Keratinocyte (primary cell): ENCODE measurements around the gene PARD3B. TPM values are rescaled to one million over a fixed set of nuclear protein-coding genes. Genes with fewer than 3 reads are reported as not detected.

Source experiments
- DNase-seq: peaks from one replicate; pipeline ENCODE4 v3.0.0-alpha.2; 2011; ENCODE audit warnings: low read depth, missing footprints, low spot score
- FAIRE-seq: peaks from 2 replicates; lab custom pipeline; 2011; peaks lifted over from hg19 to GRCh38; lab: Jason Lieb, UNC
- H2AFZ ChIP-seq: 2 replicates; pipeline ENCODE4 v1.6.0; 2012; ENCODE audit warnings: low read length, control low read depth, inconsistent platforms; ENCODE audit not compliant: control insufficient read depth
- H3K27ac ChIP-seq: 2 replicates; pipeline ENCODE4 v1.5.1; 2011; ENCODE audit warnings: low read length; ENCODE audit not compliant: control insufficient read depth, insufficient read depth
- H3K27me3 ChIP-seq: 3 replicates; pipeline ENCODE4 v1.6.0; 2011; ENCODE audit warnings: low read length; ENCODE audit not compliant: control insufficient read depth, insufficient read depth; ENCODE audit errors: extremely low read depth
- H3K36me3 ChIP-seq, 2 experiments: 2 replicates in 1 of 2; 3 replicates in 1 of 2; pipeline ENCODE4 v1.5.1; 2011; ENCODE audit warnings: low read length in 2 of 2, mild to moderate bottlenecking in 1 of 2; ENCODE audit not compliant: control insufficient read depth in 2 of 2, insufficient read depth in 2 of 2; ENCODE audit errors: extremely low read depth in 1 of 2
- H3K4me1 ChIP-seq: 3 replicates; pipeline ENCODE4 v1.5.1; 2011; ENCODE audit warnings: low read length; ENCODE audit not compliant: control insufficient read depth, insufficient read depth; ENCODE audit errors: extremely low read depth
- H3K4me2 ChIP-seq: 3 replicates; pipeline ENCODE4 v1.6.0; 2011; ENCODE audit warnings: low read depth, low read length; ENCODE audit not compliant: control insufficient read depth, insufficient read depth; ENCODE audit errors: extremely low read depth
- H3K4me3 ChIP-seq, 3 experiments: fragments of 200-600 bp in 1 of 3; sonication (generic) in 1 of 3; 2 replicates in 2 of 3; 3 replicates in 1 of 3; pipeline ENCODE4 v1.5.1; 2011 to 2016; ENCODE audit warnings: low read length in 3 of 3, mild to moderate bottlenecking in 3 of 3, control low read depth in 2 of 3, inconsistent platforms in 1 of 3, low read depth in 1 of 3, mixed read lengths in 1 of 3, mixed run types in 1 of 3, moderate library complexity in 1 of 3; ENCODE audit not compliant: control insufficient read depth in 2 of 3, insufficient read depth in 2 of 3; ENCODE audit errors: extremely low read depth in 1 of 3
- H3K79me2 ChIP-seq: 2 replicates; pipeline ENCODE4 v1.6.0; 2012; ENCODE audit warnings: low read length; ENCODE audit not compliant: control insufficient read depth, insufficient read depth
- H3K9ac ChIP-seq: 3 replicates; pipeline ENCODE4 v1.6.0; 2011; ENCODE audit warnings: low read length; ENCODE audit not compliant: control insufficient read depth, insufficient read depth; ENCODE audit errors: extremely low read depth
- H3K9me1 ChIP-seq: 3 replicates; pipeline ENCODE4 v1.6.0; 2011; ENCODE audit warnings: low read length; ENCODE audit not compliant: control insufficient read depth, insufficient read depth; ENCODE audit errors: extremely low read depth
- H3K9me3 ChIP-seq: 2 replicates; pipeline ENCODE4 v1.5.1; 2012; ENCODE audit warnings: low read depth, low read length; ENCODE audit not compliant: control insufficient read depth
- H4K20me1 ChIP-seq: 3 replicates; pipeline ENCODE4 v1.6.0; 2011; ENCODE audit warnings: low read length; ENCODE audit not compliant: control insufficient read depth, insufficient read depth; ENCODE audit errors: extremely low read depth
- CTCF ChIP-seq, 3 experiments: IDR thresholded peaks in 1 of 3; conservative IDR thresholded peaks in 1 of 3; optimal IDR thresholded peaks in 1 of 3; 2 replicates in 2 of 3; 3 replicates in 1 of 3; pipeline versions ENCODE3 to v1.5.1; 2011; ENCODE audit warnings: low read length in 3 of 3, mild to moderate bottlenecking in 3 of 3, moderate library complexity in 2 of 3, control low read depth in 1 of 3, inconsistent platforms in 1 of 3; ENCODE audit not compliant: insufficient read depth in 2 of 3; ENCODE audit errors: extremely low read depth in 1 of 3
- EZH2 ChIP-seq: IDR thresholded peaks from one replicate; pipeline ENCODE4 v1.6.1; 2012; ENCODE audit warnings: inconsistent platforms, mild to moderate bottlenecking, low read length, moderate library complexity
- dilution Hi-C: fragments of 300-500 bp; cut with MboI; formaldehyde crosslinking; loops from one replicate; pipeline ENCODE4 v1.7.0; 2020; ENCODE audit warnings: low sequenced_read_pairs; ENCODE audit not compliant: extremely low pct_ligation_motif_present
- polyA plus RNA-seq, 5 experiments: library from polyadenylated mRNA; depleted of rRNA in 3 of 5; stranded (reverse) in 3 of 5; stranded (forward) in 1 of 5; unstranded in 1 of 5; fragments of >200 nt; gene quantifications; 1 replicate in 1 of 5; 2 replicates in 3 of 5; 3 replicates in 1 of 5; pipeline versions ENCODE4 v1.2.1 to v1.2.3, GENCODE V29; 2011 to 2012; ENCODE audit warnings: missing spikeins in 2 of 5, low read depth in 1 of 5, low replicate concordance in 1 of 5

PARD3B gene
- polyA plus RNA-seq, 1 donor (not counting 4 experiments of a cell fraction or from before 2014, with no cell fraction given), result 1.2 TPM

DNA sequence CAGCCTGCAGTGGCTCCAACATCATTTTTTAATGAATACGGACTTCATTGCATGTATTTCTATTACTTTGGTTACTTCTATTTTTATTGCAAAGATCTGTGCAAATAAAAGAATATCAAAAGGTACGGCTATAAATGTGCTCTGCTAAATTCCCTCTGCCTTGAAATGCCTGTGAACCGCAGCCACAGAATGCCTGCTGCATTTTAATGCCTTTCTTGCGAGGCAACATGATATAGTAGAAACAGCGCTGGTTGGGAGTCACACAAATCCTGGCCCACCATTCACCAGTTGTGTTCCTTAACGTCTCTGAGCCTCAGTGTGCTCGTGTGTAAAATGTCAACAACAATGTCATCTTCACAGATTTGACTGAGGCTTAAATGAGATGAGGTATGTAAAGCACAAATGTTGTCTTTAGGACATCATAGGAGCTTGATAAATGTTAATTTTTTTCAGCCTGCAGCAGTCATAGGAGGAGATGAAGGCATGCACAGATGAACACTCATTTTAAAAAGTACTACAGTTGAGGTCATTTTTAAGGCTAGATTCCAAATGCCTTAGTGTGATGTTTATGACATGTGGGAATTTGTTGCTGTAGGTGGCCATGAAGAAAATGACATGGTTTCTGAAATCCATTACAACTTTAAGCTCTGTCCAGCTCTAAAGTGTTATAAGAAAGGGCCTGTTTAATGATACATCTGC is 949.4 kb downstream of the PARD3B start:
- H3K36me3 ChIP-seq, result no peaks in the 10 kb centered on the region
- dilution Hi-C loops, result no loop called here
- H3K27me3 ChIP-seq, result no peaks in the 10 kb centered on the region
- H3K9me1 ChIP-seq, result no peaks in the 10 kb centered on the region
- H3K9ac ChIP-seq, result no peak overlapping the region
- no peak overlapping the region for H2AFZ ChIP-seq
- TF ChIP-seq EZH2, result no peak
- no peaks in the 10 kb centered on the region for H3K79me2 ChIP-seq
- H3K4me1 ChIP-seq, result no peaks in the 10 kb centered on the region
- DNase-seq, result no peak
- no peak overlapping the region for H3K4me2 ChIP-seq
- H4K20me1 ChIP-seq, result no peaks in the 10 kb centered on the region
- H3K27ac ChIP-seq, result no peak overlapping the region
- no peak overlapping the region for H3K4me3 ChIP-seq
- FAIRE-seq, result no peak
- H3K9me3 ChIP-seq, result no peaks in the 10 kb centered on the region

- Histone ChIP-seq H3K79me2 (no peaks in the 10 kb centered on the region), H2AFZ (no peak overlapping the region), H3K9me1 (no peaks in the 10 kb centered on the region), H3K36me3 (no peaks in the 10 kb centered on the region), H3K27me3 (no peaks in the 10 kb centered on the region), H3K4me2 (no peak overlapping the region), H4K20me1 (no peaks in the 10 kb centered on the region), H3K9me3 (no peaks in the 10 kb centered on the region), H3K4me1 (no peaks in the 10 kb centered on the region), H3K27ac (no peak overlapping the region), H3K9ac (no peak overlapping the region), H3K4me3 (no peak overlapping the region)
- FAIRE-seq (no peak), DNase-seq (no peak)
- dilution Hi-C loops, result no loop called here
- no peak for TF ChIP-seq EZH2
- no peak for TF ChIP-seq CTCF (optimal IDR thresholded peaks at IDR 0.05 in 1 of 3, IDR thresholded peaks at IDR 0.05 in 1 of 3, conservative IDR thresholded peaks at IDR 0.05 in 1 of 3; ENCODE audit: extremely low read depth in 1 of 3, insufficient read depth in 2 of 3, low read length in 3 of 3)
Measured at GRCh38 chr2:205495819-205496218, 950.5 kb downstream of the PARD3B start.

DNA sequence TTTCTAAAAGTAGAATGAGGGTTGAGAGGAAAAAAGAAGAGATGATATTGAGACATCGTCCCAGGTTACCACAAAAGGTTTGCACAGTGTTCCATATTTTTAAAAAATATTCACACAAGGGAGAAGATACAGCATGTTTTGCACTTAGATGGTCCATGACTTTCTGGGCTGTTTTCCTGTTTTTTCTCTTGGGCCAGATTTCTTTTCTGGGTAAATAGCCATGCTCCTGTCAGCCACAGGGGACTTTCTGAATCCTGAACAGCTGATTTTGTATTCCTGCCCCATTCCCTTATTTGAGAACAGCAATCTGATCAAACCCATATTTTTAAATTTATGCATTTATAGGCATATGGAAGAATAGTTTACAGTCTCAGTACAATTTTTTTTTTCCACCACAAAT is 951.1 kb downstream of the PARD3B start:
- H3K27me3 ChIP-seq, result no peaks in the 10 kb centered on the region
- no peak overlapping the region for H3K4me2 ChIP-seq
- H3K9ac ChIP-seq, result no peak overlapping the region
- no peak overlapping the region for H3K27ac ChIP-seq
- DNase-seq (no peak), FAIRE-seq (no peak)
- no peaks in the 10 kb centered on the region for H4K20me1 ChIP-seq
- H3K79me2 ChIP-seq, result no peaks in the 10 kb centered on the region
- no peaks in the 10 kb centered on the region for H3K36me3 ChIP-seq
- no peak overlapping the region for H2AFZ ChIP-seq
- H3K9me3 ChIP-seq, result no peaks in the 10 kb centered on the region
- H3K4me3 ChIP-seq, result no peak overlapping the region
- H3K4me1 ChIP-seq, result no peaks in the 10 kb centered on the region
- dilution Hi-C loops, result no loop called here
- no peaks in the 10 kb centered on the region for H3K9me1 ChIP-seq
- TF ChIP-seq CTCF (optimal IDR thresholded peaks at IDR 0.05 in 1 of 3, IDR thresholded peaks at IDR 0.05 in 1 of 3, conservative IDR thresholded peaks at IDR 0.05 in 1 of 3; ENCODE audit: extremely low read depth in 1 of 3, insufficient read depth in 2 of 3, low read length in 3 of 3) (no peak), EZH2 (no peak)
